ENCODE results near the gene GCDH.
A peak's percentile ranks its signal among the peaks of the same experiment; 100 is the strongest.

GCDH gene

DNA sequence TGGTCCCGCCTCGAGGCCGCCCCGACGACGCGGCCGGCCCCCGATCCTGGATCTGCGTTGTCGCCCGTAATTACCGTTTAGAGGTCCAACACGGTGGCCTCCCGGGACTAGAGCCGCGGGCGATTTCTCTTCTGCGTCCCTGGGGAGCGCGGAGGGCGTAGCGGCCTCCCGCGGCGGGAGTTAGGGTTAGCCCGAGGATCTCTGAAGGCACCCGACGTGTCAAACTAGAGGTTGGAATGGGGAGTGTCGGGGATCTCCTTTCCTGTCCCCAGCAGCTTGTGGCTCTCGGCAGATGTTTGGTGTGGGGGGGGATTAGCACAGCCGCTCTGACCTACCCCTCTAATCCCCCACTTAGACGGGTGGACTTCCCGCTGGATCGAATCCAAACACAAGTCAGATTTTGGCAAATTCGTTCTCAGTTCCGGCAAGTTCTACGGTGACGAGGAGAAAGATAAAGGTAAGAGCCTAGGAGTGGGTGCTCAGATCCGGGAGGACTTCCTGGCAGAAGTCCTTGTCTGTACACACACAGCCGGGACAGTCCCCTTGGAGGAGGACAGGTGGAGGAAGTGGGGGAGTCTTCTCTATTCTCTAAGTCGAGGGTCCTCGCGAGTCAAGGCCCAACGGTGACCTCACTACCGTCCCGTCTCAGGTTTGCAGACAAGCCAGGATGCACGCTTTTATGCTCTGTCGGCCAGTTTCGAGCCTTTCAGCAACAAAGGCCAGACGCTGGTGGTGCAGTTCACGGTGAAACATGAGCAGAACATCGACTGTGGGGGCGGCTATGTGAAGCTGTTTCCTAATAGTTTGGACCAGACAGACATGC lies 48.0 kb downstream of the GCDH start:
- no peak for DNase-seq (ENCODE audit: low read depth in 4 of 4, low spot score in 1 of 4)

DNA sequence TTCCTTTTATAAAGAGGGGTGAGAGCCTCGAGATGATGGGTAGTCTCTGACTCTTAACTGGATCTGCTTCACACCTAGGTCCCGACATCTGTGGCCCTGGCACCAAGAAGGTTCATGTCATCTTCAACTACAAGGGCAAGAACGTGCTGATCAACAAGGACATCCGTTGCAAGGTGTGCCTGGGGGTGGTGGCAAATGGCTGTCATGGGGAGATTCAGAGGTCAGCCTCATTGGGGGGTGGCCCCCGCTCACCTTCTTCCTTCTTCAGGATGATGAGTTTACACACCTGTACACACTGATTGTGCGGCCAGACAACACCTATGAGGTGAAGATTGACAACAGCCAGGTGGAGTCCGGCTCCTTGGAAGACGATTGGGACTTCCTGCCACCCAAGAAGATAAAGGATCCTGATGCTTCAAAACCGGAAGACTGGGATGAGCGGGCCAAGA lies 49.0 kb downstream of the GCDH start:
- no peak for DNase-seq (ENCODE audit: low read depth in 4 of 4, low spot score in 1 of 4)

DNA sequence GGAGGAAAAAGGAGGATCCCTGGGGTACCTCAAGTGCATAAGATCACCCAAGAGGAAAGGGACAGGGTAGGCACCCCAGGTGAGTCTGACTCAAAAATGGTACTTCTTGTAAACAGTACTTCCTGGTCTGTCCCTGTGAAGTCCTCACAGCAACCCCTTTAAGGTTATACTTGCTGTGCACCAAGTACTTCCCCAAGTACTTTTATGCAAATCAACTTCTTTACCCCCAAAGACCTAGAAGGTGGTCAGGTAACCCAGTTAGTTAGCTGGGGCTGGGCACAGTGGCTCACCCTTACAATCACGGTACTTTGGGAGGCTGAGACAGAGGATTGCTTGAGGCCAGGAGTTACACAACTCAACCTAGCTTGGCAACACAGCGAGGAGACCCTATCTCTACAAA lies 49.9 kb downstream of the GCDH start:
- DNase-seq (ENCODE audit: low read depth in 4 of 4, low spot score in 1 of 4), result no peak

DNA sequence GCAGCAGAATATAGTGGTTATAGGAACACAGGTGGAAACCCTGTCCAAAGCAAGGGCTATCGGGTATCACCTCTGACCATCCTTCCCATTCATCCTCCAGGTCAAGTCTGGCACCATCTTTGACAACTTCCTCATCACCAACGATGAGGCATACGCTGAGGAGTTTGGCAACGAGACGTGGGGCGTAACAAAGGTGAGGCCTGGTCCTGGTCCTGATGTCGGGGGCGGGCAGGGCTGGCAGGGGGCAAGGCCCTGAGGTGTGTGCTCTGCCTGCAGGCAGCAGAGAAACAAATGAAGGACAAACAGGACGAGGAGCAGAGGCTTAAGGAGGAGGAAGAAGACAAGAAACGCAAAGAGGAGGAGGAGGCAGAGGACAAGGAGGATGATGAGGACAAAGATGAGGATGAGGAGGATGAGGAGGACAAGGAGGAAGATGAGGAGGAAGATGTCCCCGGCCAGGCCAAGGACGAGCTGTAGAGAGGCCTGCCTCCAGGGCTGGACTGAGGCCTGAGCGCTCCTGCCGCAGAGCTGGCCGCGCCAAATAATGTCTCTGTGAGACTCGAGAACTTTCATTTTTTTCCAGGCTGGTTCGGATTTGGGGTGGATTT lies 52.6 kb downstream of the GCDH start:
- DNase-seq (ENCODE audit: low read depth in 4 of 4, low spot score in 1 of 4), result no peak

DNA sequence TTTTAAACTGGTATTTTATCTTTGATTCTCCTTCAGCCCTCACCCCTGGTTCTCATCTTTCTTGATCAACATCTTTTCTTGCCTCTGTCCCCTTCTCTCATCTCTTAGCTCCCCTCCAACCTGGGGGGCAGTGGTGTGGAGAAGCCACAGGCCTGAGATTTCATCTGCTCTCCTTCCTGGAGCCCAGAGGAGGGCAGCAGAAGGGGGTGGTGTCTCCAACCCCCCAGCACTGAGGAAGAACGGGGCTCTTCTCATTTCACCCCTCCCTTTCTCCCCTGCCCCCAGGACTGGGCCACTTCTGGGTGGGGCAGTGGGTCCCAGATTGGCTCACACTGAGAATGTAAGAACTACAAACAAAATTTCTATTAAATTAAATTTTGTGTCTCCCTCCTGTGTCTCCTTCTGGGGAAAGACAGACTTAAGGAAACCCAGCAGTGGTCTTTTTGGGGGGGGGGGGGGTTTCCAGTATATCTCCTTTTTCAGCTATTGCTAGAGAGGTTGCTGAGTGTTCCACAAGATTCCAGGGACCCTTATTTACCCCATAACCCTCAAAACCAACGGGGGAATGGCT lies 53.2 kb downstream of the GCDH start:
- no peak for DNase-seq (ENCODE audit: low read depth in 4 of 4, low spot score in 1 of 4)

DNA sequence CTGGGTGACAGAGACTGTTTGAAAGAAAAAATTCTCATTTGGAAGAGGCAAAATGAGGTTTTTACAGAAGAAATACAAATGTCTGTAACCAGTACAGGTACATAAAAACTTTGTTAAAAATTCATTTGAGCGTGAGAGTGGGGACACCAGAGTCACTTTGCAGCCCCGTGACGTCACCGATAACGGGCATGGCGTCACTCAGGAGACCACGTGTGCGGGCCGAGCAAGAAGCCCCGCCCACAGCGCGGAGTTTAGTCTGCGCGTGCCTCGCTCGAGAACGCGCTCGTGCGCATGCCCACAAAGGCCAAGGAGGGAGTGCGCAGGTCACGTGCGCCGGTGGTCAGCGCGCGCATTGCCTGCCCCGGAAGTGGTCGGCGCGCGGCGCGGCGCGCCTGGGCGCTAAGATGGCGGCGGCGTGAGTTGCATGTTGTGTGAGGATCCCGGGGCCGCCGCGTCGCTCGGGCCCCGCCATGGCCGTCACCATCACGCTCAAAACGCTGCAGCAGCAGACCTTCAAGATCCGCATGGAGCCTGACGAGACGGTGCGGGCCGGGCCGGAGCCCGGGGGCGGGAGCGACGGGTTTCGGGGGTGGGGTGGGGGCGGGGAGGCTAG lies 54.6 kb downstream of the GCDH start, which contains the start of gene RAD23A:
Gene RAD23A (plus strand): TSS at position 384 of the 613 bp plus-strand sequence. CDS start 87 bp downstream, at position 471.
- DNase-seq (ENCODE audit: low read depth in 4 of 4, low spot score in 1 of 4), result peak; percentile 97 to 99 (median 98)

DNA sequence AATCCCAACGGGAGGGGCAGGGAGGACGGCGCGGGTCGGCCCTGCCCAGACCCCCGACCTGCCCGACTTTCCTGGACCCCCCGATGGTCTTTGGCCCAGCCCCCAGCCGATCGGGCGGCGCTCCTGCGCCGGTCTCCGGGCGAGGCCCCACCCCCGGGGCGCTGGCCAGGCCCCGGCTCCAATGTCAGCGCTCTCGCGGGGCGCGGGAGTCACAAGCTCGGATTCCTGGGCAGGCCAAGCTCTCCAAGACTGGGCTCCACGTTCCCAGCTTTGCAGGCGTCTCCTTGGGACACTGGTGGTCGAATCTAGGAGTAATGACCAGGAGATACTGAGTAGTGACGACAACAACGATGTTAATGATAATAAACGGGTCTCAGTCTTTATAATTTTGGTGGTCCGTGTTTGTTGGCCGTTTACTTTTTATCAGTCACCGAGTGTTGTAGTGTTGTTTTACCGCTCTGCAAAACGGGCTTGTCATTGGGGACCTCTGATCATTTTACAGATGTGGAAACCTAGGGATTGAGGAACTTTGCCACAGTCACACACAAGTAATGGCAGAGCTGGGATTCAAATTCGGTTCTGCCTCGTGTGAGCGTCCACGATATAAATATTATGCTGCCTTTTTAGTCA lies 55.2 kb downstream of the GCDH start:
- DNase-seq (ENCODE audit: low read depth in 4 of 4, low spot score in 1 of 4), result peak in 1 of 4 experiments; percentile 49

DNA sequence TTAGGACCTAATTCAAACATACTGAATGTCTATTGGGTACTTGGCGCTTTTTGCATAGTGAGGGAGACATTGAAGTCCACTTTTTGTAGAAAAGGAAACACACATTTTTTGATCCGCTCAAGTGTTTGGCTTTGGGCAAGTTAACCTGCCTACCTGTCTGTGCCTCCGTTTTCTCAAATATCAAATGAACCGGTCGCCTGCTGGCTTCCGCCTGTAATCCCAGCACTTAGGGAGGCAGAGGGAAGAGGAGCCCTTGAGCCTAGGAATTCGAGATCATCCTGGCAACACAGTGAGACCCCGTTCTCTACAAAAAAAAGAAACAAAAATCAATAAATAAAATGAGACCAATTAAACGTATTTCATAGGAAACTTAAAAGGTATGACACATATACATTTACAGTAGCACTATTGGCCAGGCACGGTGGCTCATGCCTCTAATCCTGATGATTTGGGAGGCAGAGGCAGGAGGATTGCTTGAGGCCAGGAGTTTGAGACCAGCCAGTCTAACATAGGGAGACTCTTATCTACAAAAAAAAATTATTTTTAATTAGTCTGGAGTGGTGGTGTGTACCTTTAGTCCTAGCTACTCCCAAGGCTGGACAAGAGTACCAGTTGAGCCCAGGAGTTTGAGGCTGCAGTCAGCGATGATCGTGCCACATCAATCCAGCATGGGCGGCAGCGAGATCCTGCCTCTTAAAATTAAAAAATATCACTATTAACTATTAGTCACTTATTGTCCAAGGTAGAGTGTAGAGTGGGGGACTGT lies 56.0 kb downstream of the GCDH start:
- no peak for DNase-seq (ENCODE audit: low read depth in 4 of 4, low spot score in 1 of 4)

DNA sequence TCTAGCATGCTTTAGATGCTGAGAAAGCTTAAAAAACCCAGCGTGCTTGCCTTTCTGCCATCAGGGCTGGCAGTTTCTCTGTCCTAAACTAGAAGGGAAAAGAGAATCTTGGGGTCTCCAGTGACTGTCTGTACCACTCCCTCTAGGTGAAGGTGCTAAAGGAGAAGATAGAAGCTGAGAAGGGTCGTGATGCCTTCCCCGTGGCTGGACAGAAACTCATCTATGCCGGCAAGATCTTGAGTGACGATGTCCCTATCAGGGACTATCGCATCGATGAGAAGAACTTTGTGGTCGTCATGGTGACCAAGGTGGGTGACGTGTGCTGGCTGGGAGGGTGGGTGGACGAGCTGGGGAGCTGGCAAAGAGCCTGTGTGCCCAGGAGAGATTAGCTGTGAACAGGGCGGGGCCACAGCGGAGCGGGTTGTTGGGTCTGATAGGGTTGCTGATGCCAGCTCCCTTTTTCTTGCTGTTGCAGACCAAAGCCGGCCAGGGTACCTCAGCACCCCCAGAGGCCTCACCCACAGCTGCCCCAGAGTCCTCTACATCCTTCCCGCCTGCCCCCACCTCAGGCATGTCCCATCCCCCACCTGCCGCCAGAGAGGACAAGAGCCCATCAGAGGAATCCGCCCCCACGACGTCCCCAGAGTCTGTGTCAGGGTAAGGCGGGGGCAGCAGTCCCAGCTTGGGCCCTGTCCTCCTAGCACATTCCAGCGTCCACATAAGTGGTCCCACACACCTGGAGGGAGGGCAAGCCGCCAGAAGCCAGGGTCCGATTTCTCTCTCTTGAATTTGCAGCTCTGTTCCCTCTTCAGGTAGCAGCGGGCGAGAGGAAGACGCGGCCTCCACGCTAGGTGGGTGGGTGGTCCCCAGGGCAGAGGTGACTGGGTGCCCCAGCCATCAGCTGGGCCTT lies 57.0 kb downstream of the GCDH start:
- DNase-seq (ENCODE audit: low read depth in 4 of 4, low spot score in 1 of 4), result no peak

DNA sequence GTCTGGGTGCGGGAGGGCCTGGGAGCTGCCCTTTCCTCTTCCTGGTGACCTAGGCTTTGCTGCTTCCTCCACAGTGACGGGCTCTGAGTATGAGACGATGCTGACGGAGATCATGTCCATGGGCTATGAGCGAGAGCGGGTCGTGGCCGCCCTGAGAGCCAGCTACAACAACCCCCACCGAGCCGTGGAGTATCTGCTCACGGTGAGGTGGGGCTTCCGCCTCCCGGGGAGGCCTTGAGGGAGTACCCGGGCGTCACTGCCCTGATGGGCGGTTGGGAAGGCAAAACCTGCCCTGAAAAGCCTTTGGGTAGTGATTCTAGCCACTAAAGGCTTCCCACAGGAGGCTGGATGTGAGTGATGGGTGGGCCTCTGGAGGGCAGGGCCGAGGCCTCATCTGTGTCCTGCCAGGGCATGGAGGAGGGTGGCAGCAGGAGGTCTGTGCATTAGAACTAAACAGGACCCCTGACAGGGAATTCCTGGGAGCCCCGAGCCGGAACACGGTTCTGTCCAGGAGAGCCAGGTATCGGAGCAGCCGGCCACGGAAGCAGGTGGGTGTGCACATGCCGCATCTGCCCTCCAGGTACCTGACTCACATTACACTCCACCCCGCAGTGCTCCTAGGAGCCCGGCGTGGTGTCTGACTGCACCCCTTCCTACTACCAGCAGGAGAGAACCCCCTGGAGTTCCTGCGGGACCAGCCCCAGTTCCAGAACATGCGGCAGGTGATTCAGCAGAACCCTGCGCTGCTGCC lies 57.8 kb downstream of the GCDH start:
- DNase-seq (ENCODE audit: low read depth in 4 of 4, low spot score in 1 of 4), result no peak

Data from stimulated activated CD4-positive, alpha-beta T cell treated with anti-CD3 and anti-CD28 coated beads, Interleukin-1b, Interleukin-23, amount 100 ng/mL, for 24 hours (primary cell).